HFF-Myc (cell line): ENCODE data around the gene LGR5.

Experiments used
- DNase-seq: peaks from one replicate; pipeline ENCODE4 v3.0.0-alpha.2; 2011; ENCODE audit warnings: low read depth; ENCODE audit errors: extremely low read depth
- H3K4me3 ChIP-seq: replicated peaks from 2 replicates; pipeline ENCODE4 v1.5.1; 2011; ENCODE audit warnings: low read depth, mild to moderate bottlenecking, control low read depth, low read length
- CTCF ChIP-seq: IDR thresholded peaks from 2 replicates; pipeline ENCODE4 v1.5.1; 2012; ENCODE audit warnings: mild to moderate bottlenecking, low read depth, low read length, control low read depth; ENCODE audit errors: missing control alignments

Gene LGR5

GRCh38 chr12:71455028-71455737 is 15.6 kb downstream of the LGR5 start:
- TF ChIP-seq CTCF, result no peak
- H3K4me3 ChIP-seq, result no peak overlapping the region
- no peak for DNase-seq

DNA sequence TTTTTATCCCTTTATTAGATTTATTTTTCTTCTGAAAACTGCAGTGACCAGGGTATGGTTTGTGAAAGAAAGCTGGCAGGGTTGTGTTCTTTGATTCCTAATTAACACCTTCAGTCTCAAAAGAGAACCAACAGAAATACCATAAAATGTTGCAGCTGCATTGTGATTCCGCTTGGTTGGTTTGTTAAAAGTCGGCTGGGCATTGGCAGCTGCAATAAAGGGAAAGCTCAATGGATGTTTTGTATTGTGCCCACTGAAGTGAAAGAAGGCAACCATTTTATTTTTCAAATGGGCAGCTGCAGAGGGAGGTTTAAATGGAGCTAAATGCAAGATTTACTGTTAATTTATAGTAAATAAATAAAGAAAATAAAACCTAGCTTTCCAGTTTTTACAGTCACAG is 16.7 kb downstream of the LGR5 start:
- H3K4me3 ChIP-seq, result no peak overlapping the region
- TF ChIP-seq CTCF, result no peak
- DNase-seq, result no peak

- no peak overlapping the region for H3K4me3 ChIP-seq
- no peak for TF ChIP-seq CTCF
- no peak for DNase-seq
Measured at GRCh38 chr12:71456990-71457389, 17.4 kb downstream of the LGR5 start.

DNA sequence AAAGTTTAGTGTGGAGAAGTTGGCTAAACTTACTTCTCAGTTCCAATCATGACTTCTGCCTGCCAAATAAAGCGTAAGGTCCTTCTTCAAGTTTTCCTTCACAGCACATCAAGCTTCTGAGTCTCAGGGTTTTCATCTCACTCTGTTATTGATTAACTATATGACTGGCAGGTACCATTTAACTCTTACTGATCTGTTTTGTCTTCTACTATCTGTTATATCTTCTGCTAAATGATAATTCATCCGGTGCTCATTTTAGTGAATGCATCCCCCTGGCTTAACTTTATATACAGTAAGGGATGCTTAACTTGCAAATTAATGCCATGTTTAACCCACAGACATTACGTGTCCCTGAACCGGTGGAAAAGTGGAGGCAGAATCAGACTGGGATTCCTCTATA is 20.7 kb downstream of the LGR5 start:
- no peak for DNase-seq
- H3K4me3 ChIP-seq, result no peak overlapping the region
- TF ChIP-seq CTCF, result no peak

GRCh38 chr12:71460850-71461609 is 21.4 kb downstream of the LGR5 start:
- no peak for DNase-seq

GRCh38 chr12:71461787-71462328 is 22.3 kb downstream of the LGR5 start:
- H3K4me3 ChIP-seq, result no peak overlapping the region
- no peak for DNase-seq
- TF ChIP-seq CTCF, result no peak

More at GRCh38 chr12:71460850-71461609, 21.4 kb downstream of the LGR5 start:
- no peak for TF ChIP-seq CTCF
- H3K4me3 ChIP-seq, result no peak overlapping the region
